DND-41 (cell line): ENCODE data around the gene PRAME.
"Not testable (repeated sequence)": the region's sequence is repeated elsewhere in the genome, so short reads cannot be mapped to it uniquely, and the experiment has no call there.

Source experiments
- ATAC-seq: fragments of 200-7000 bp; cut with Tn5 transposase; 3 replicates; pipeline ENCODE4 v1.9.1; 2021; ENCODE audit warnings: low read depth; ENCODE audit not compliant: insufficient read depth
- DNase-seq: peaks from one replicate; pipeline ENCODE4 v3.0.0-alpha.2; 2020
- H2AFZ ChIP-seq: 2 replicates; pipeline ENCODE4 v1.6.0; 2012; ENCODE audit warnings: low read depth, low read length
- H3K27ac ChIP-seq: 2 replicates; pipeline ENCODE4 v1.5.1; 2012; ENCODE audit warnings: low read length, inconsistent platforms
- H3K27me3 ChIP-seq: fragments of 200-600 bp; sonication (generic); 2 replicates; pipeline ENCODE4 v1.6.0; 2012; ENCODE audit warnings: low read length, mild to moderate bottlenecking, inconsistent platforms; ENCODE audit not compliant: insufficient read depth, poor library complexity
- H3K36me3 ChIP-seq: 2 replicates; pipeline ENCODE4 v1.5.1; 2012; ENCODE audit warnings: low read length, inconsistent platforms; ENCODE audit not compliant: insufficient read depth
- H3K4me1 ChIP-seq: 2 replicates; pipeline ENCODE4 v1.5.1; 2012; ENCODE audit warnings: mild to moderate bottlenecking, low read length; ENCODE audit not compliant: insufficient read depth
- H3K4me2 ChIP-seq: 2 replicates; pipeline ENCODE4 v1.6.0; 2012; ENCODE audit warnings: mild to moderate bottlenecking, moderate library complexity, low read length, inconsistent platforms; ENCODE audit not compliant: insufficient read depth
- H3K4me3 ChIP-seq, 2 experiments: fragments of 200-600 bp in 1 of 2; shearing (Covaris generic) in 1 of 2; 2 replicates each; pipeline ENCODE4 v1.5.1; 2012 to 2016; ENCODE audit warnings: inconsistent platforms in 2 of 2, low read length in 2 of 2, mild to moderate bottlenecking in 2 of 2, low read depth in 1 of 2, moderate library complexity in 1 of 2
- H3K79me2 ChIP-seq: 2 replicates; pipeline ENCODE4 v1.6.0; 2012; ENCODE audit warnings: low read length, inconsistent platforms; ENCODE audit not compliant: insufficient read depth
- H3K9ac ChIP-seq: 2 replicates; pipeline ENCODE4 v1.6.0; 2012; ENCODE audit warnings: low read depth, mild to moderate bottlenecking, inconsistent platforms, low read length, moderate library complexity
- H3K9me3 ChIP-seq: 2 replicates; pipeline ENCODE4 v1.5.1; 2012; ENCODE audit warnings: low read length, moderate library complexity, mild to moderate bottlenecking, inconsistent platforms; ENCODE audit not compliant: insufficient read depth, severe bottlenecking
- H4K20me1 ChIP-seq: 2 replicates; pipeline ENCODE4 v1.6.0; 2012; ENCODE audit warnings: low read length; ENCODE audit not compliant: insufficient read depth
- CTCF ChIP-seq: IDR thresholded peaks from 2 replicates; pipeline ENCODE4 v1.5.1; 2012; ENCODE audit warnings: borderline replicate concordance, low read length, moderate library complexity, mild to moderate bottlenecking; ENCODE audit not compliant: poor library complexity, severe bottlenecking; ENCODE audit errors: extremely low read depth
- EZH2 ChIP-seq: IDR thresholded peaks from 3 replicates; pipeline ENCODE4 v1.6.1; 2012; ENCODE audit warnings: borderline replicate concordance, low read depth, mild to moderate bottlenecking, moderate library complexity, low read length, inconsistent platforms; ENCODE audit not compliant: severe bottlenecking

The PRAME gene

GRCh38 chr22:22558972-22559603 is at the start of gene PRAME:
Gene PRAME, minus strand, starts transcription at chr22:22559265. Its CDS starts 2,433 bp downstream, at chr22:22556832.
- H4K20me1 ChIP-seq, result no peaks in the 10 kb centered on the region
- no peak within 1 kb of the TSS for H2AFZ ChIP-seq
- TF ChIP-seq CTCF (peak; percentile 95), EZH2 (no peak)
- no peak within 1 kb of the TSS for H3K4me3 ChIP-seq
- H3K4me1 ChIP-seq, result peaks cover 10% of the 10 kb centered on the region; the same call in 1 of the 2 replicates
- no peaks in the 10 kb centered on the region for H3K36me3 ChIP-seq
- no peak within 1 kb of the TSS for H3K9ac ChIP-seq
- DNase-seq (peak; percentile 91), ATAC-seq (peak; percentile 99)
- H3K79me2 ChIP-seq, result no peaks in the 10 kb centered on the region
- H3K9me3 ChIP-seq, result no peaks in the 10 kb centered on the region
- peak within 1 kb of the TSS; percentile 11; the same call in 1 of the 2 replicates for H3K4me2 ChIP-seq
- no peaks in the 10 kb centered on the region for H3K27me3 ChIP-seq
- H3K27ac ChIP-seq, result no peak within 1 kb of the TSS

- not testable (repeated sequence) for ATAC-seq, H4K20me1 ChIP-seq, H3K4me3 ChIP-seq
These were observed 49.0 kb upstream of the PRAME start for GRCh38 chr22:22608022-22608421.

GRCh38 chr22:22605074-22605404 is 46.0 kb upstream of the PRAME start:
- Histone ChIP-seq H4K20me1 (no peaks in the 10 kb centered on the region), H3K4me2 (no peak overlapping the region), H3K4me1 (0 out of 2 replicates have a peak, but pooled peaks cover under 1% of the 10 kb centered on the region), H3K79me2 (no peaks in the 10 kb centered on the region), H3K36me3 (no peaks in the 10 kb centered on the region), H3K27me3 (no peaks in the 10 kb centered on the region), H2AFZ (no peak overlapping the region), H3K27ac (no peak overlapping the region), H3K4me3 (no peak overlapping the region), H3K9me3 (no peaks in the 10 kb centered on the region), H3K9ac (no peak overlapping the region)
- no peak for TF ChIP-seq CTCF
- TF ChIP-seq EZH2, result no peak
- DNase-seq (no peak), ATAC-seq (no peak)

More at GRCh38 chr22:22608022-22608421, 49.0 kb upstream of the PRAME start:
- not testable (repeated sequence) for H3K27me3 ChIP-seq, H3K27ac ChIP-seq, H3K4me2 ChIP-seq, DNase-seq, H3K9me3 ChIP-seq, H3K36me3 ChIP-seq, H3K4me1 ChIP-seq, H3K79me2 ChIP-seq, H2AFZ ChIP-seq, H3K9ac ChIP-seq

GRCh38 chr22:22604326-22605073 is 45.4 kb upstream of the PRAME start:
- Histone ChIP-seq H3K27ac (no peak overlapping the region), H3K4me2 (no peak overlapping the region), H3K79me2 (no peaks in the 10 kb centered on the region), H3K27me3 (no peaks in the 10 kb centered on the region), H3K9ac (no peak overlapping the region), H3K4me3 (no peak overlapping the region), H3K36me3 (no peaks in the 10 kb centered on the region), H2AFZ (no peak overlapping the region), H3K9me3 (no peaks in the 10 kb centered on the region), H4K20me1 (no peaks in the 10 kb centered on the region), H3K4me1 (peaks cover 6% of the 10 kb centered on the region)
- DNase-seq (no peak), ATAC-seq (no peak)
- TF ChIP-seq CTCF (no peak), EZH2 (no peak)
